ENCODE data around the gene PPP1CC.
A peak's percentile ranks its signal among the peaks of the same experiment; 100 is the strongest.
"Not testable (repeated sequence)": the region's sequence is repeated elsewhere in the genome, so short reads cannot be mapped to it uniquely, and the experiment has no call there.

PPP1CC gene

GRCh38 chr12:110728628-110729027, 14.1 kb downstream of the PPP1CC start:
- Histone ChIP-seq H3K27me3 (ENCODE audit: insufficient read depth, low read depth) (no peaks in the 10 kb centered on the region), H3K9ac (no peak overlapping the region), H3K4me2 (peak overlapping the region; percentile 47; the same call in 1 of the 2 replicates), H3K4me1 (ENCODE audit: low read depth, poor library complexity, severe bottlenecking) (peaks cover 77% of the 10 kb centered on the region), H2AFZ (ENCODE audit: low read depth) (no peak overlapping the region), H4K20me1 (ENCODE audit: insufficient read depth) (peaks cover 48% of the 10 kb centered on the region), H3K79me2 (ENCODE audit: insufficient read depth, low read depth) (peaks cover 84% of the 10 kb centered on the region), H3K27ac (peak overlapping the region; percentile 33; the same call in 1 of the 2 replicates), H3K36me3 (ENCODE audit: insufficient read depth) (no peaks in the 10 kb centered on the region), H3K4me3 (IDR thresholded peaks at IDR 0.05; ENCODE audit: insufficient read depth, low read depth, low read length) (no peak overlapping the region)
- no peak for TF ChIP-seq CTCF (conservative IDR thresholded peaks at IDR 0.05; ENCODE audit: low read depth, low read length)

- H3K4me1 ChIP-seq (ENCODE audit: low read depth, poor library complexity, severe bottlenecking) = peaks cover 59% of the 10 kb centered on the region
- H3K27me3 ChIP-seq (ENCODE audit: insufficient read depth, low read depth) = no peaks in the 10 kb centered on the region
- H3K27ac ChIP-seq = no peak overlapping the region
- H3K79me2 ChIP-seq (ENCODE audit: insufficient read depth, low read depth) = peaks cover 66% of the 10 kb centered on the region
- TF ChIP-seq CTCF (conservative IDR thresholded peaks at IDR 0.05; ENCODE audit: low read depth, low read length) = no peak
- no peak overlapping the region for H3K9ac ChIP-seq
- peaks cover 30% of the 10 kb centered on the region; the same call in 1 of the 2 replicates for H4K20me1 ChIP-seq (ENCODE audit: insufficient read depth)
- H3K4me2 ChIP-seq = peak overlapping the region; percentile 45
- H2AFZ ChIP-seq (ENCODE audit: low read depth) = no peak overlapping the region
- H3K4me3 ChIP-seq (IDR thresholded peaks at IDR 0.05; ENCODE audit: insufficient read depth, low read depth, low read length) = no peak overlapping the region
- H3K36me3 ChIP-seq (ENCODE audit: insufficient read depth) = no peaks in the 10 kb centered on the region
These were observed 15.9 kb downstream of the PPP1CC start for GRCh38 chr12:110726708-110727369.

GRCh38 chr12:110726028-110726427, 16.7 kb downstream of the PPP1CC start:
- TF ChIP-seq CTCF (conservative IDR thresholded peaks at IDR 0.05; ENCODE audit: low read depth, low read length) = no peak
- Histone ChIP-seq H2AFZ (ENCODE audit: low read depth) (no peak overlapping the region), H3K4me1 (ENCODE audit: low read depth, poor library complexity, severe bottlenecking) (peaks cover 51% of the 10 kb centered on the region), H3K36me3 (ENCODE audit: insufficient read depth) (peaks cover 4% of the 10 kb centered on the region; the same call in 1 of the 2 replicates), H3K27ac (no peak overlapping the region), H3K4me3 (IDR thresholded peaks at IDR 0.05; ENCODE audit: insufficient read depth, low read depth, low read length) (no peak overlapping the region), H4K20me1 (ENCODE audit: insufficient read depth) (peaks cover 22% of the 10 kb centered on the region; the same call in 1 of the 2 replicates), H3K79me2 (ENCODE audit: insufficient read depth, low read depth) (peaks cover 58% of the 10 kb centered on the region), H3K27me3 (ENCODE audit: insufficient read depth, low read depth) (no peaks in the 10 kb centered on the region), H3K9ac (no peak overlapping the region), H3K4me2 (0 out of 2 replicates have a peak overlapping the region, but pooled peaks have one; percentile 45)

- Histone ChIP-seq H3K4me2 (no peak overlapping the region), H2AFZ (ENCODE audit: low read depth) (no peak overlapping the region), H3K9ac (no peak overlapping the region), H3K27ac (no peak overlapping the region), H3K4me1 (ENCODE audit: low read depth, poor library complexity, severe bottlenecking) (peaks cover 44% of the 10 kb centered on the region), H4K20me1 (ENCODE audit: insufficient read depth) (peaks cover 22% of the 10 kb centered on the region; the same call in 1 of the 2 replicates), H3K36me3 (ENCODE audit: insufficient read depth) (peaks cover 8% of the 10 kb centered on the region; the same call in 1 of the 2 replicates), H3K79me2 (ENCODE audit: insufficient read depth, low read depth) (peaks cover 50% of the 10 kb centered on the region), H3K27me3 (ENCODE audit: insufficient read depth, low read depth) (no peaks in the 10 kb centered on the region), H3K4me3 (IDR thresholded peaks at IDR 0.05; ENCODE audit: insufficient read depth, low read depth, low read length) (no peak overlapping the region)
- TF ChIP-seq CTCF (conservative IDR thresholded peaks at IDR 0.05; ENCODE audit: low read depth, low read length) = no peak
These were observed 17.4 kb downstream of the PPP1CC start for GRCh38 chr12:110725267-110725666.

GRCh38 chr12:110722892-110723291, 19.8 kb downstream of the PPP1CC start:
- not testable (repeated sequence) for H3K36me3 ChIP-seq (ENCODE audit: insufficient read depth); H3K27me3 ChIP-seq (ENCODE audit: insufficient read depth, low read depth); H3K27ac ChIP-seq; H2AFZ ChIP-seq (ENCODE audit: low read depth); H3K4me2 ChIP-seq; H3K9ac ChIP-seq; H3K4me3 ChIP-seq (IDR thresholded peaks at IDR 0.05; ENCODE audit: insufficient read depth, low read depth, low read length)
- Histone ChIP-seq H3K4me1 (ENCODE audit: low read depth, poor library complexity, severe bottlenecking) (peaks cover 35% of the 10 kb centered on the region), H3K79me2 (ENCODE audit: insufficient read depth, low read depth) (peaks cover 32% of the 10 kb centered on the region), H4K20me1 (ENCODE audit: insufficient read depth) (peaks cover 22% of the 10 kb centered on the region; the same call in 1 of the 2 replicates)
